HG03108 (cell line): ENCODE data around the gene ILF2.
"Not testable (repeated sequence)": the region's sequence is repeated elsewhere in the genome, so short reads cannot be mapped to it uniquely, and the experiment has no call there.

Experiments used
- ATAC-seq: cut with Tn5 transposase; IDR thresholded peaks from one replicate; pipeline ENCODE4 v1.9.1; 2021; ENCODE audit warnings: moderate library complexity; ENCODE audit not compliant: unreplicated experiment

ILF2 gene

DNA sequence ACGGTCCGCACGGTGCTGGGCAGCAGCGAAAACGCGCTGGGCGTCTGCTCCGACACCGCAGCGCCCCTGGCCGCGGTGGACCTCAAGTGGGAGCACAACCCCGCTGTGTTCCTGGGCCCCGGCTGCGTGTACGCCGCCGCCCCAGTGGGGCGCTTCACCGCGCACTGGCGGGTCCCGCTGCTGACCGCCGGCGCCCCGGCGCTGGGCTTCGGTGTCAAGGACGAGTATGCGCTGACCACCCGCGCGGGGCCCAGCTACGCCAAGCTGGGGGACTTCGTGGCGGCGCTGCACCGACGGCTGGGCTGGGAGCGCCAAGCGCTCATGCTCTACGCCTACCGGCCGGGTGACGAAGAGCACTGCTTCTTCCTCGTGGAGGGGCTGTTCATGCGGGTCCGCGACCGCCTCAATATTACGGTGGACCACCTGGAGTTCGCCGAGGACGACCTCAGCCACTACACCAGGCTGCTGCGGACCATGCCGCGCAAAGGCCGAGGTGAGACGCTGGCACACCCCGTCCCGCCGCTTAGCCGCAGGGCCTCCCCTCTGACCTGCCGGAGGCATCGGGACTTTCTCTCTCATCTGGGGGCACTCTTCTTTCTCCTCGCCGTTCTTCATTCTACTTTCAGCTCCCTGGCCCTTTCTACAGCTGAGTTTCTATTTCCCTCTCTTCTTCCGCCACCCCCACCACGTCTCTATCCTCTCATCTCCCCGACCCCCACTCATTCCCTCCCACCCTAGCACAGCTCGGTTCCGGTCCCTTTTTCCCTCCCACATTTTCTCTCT lies 8.7 kb upstream of the ILF2 start:
- no peak for ATAC-seq

DNA sequence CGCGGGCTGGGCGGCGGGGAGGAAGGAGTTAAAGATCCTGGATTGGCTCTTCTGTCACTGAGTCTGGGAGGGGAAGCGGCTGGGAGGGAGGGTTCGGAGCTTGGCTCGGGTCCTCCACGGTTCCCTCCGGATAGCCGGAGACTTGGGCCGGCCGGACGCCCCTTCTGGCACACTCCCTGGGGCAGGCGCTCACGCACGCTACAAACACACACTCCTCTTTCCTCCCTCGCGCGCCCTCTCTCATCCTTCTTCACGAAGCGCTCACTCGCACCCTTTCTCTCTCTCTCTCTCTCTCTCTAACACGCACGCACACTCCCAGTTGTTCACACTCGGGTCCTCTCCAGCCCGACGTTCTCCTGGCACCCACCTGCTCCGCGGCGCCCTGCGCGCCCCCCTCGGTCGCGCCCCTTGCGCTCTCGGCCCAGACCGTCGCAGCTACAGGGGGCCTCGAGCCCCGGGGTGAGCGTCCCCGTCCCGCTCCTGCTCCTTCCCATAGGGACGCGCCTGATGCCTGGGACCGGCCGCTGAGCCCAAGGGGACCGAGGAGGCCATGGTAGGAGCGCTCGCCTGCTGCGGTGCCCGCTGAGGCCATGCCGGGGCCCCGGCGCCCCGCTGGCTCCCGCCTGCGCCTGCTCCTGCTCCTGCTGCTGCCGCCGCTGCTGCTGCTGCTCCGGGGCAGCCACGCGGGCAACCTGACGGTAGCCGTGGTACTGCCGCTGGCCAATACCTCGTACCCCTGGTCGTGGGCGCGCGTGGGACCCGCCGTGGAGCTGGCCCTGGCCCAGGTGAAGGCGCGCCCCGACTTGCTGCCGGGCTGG lies 7.9 kb upstream of the ILF2 start, which contains the start of gene NPR1:
Gene NPR1 (plus strand): TSS at position 170 of the 818 bp plus-strand sequence. CDS start 421 bp downstream, at position 591.
- no peak for ATAC-seq

GRCh38 chr1:153677718-153678518 lies 7.1 kb upstream of the ILF2 start:
- ATAC-seq, result no peak

GRCh38 chr1:153673511-153673910 lies 2.7 kb upstream of the ILF2 start:
- ATAC-seq, result no peak

- ATAC-seq, result not testable (repeated sequence)
Observed at GRCh38 chr1:153671628-153672353, 998 bp upstream of the ILF2 start.

DNA sequence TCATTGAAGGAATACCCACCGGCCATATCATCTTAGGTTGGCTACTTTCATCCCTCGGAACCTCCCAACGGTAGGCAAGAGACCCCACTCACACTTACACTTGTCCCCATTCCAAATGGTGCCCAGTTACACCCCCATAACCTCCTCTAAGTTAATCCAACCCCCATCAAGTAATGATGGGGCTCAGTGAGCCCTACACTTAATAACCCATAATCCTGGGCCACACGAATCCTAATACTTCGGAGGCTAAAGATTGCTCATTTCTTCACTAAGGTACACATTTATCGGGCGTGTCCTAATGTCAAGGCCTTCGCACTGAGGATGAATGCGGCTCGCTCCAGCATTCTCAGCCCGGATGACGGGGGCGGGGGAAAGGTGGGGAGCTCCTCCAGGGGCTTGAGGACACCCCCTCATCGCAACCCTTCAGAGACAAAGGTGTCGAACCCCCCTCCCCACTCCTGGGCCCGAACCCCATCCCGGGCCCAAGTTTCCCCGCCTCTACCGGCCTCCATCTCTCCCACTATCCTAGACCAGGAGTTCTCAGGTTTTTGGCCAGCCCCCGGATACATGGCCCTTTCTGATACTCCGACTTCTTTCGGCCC lies 435 bp downstream of the ILF2 start:
- no peak for ATAC-seq

DNA sequence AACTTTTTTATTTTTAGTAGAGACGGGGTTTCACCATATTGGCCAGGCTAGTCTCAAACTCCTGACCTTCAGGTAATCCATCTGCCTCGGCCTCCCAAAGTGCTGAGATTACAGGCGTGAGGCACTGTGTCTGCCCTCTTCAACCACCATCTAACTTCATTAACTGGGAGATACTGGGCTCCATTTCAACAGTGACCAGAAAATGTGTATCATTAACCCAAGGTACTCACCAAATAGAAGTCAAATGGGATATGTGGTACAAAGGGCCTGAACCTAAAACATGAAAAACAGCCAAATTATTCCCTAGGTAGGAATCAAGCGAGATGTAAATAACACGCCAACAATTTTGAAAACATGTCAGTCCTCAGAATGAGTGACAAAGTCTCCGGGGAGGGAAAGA lies 1.2 kb downstream of the ILF2 start:
- no peak for ATAC-seq

DNA sequence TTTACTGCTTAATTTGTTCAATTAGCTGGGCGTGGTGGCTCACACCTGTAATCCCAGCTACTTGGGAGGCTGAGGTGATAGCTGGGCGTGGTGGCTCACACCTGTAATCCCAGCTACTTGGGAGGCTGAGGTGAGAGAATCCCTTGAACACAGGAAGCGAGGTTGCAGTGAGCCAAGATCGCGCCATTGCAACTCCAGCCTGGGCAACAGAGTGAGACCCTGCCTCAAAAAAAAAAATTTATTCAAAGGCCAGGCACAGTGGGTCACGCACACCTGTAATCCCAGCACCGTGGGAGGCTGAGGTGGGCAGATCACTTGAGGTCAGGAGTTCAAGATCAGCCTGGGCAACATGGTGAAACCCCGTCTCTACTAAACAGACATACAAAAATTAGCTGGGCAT lies 2.1 kb downstream of the ILF2 start:
- ATAC-seq, result not testable (repeated sequence)

DNA sequence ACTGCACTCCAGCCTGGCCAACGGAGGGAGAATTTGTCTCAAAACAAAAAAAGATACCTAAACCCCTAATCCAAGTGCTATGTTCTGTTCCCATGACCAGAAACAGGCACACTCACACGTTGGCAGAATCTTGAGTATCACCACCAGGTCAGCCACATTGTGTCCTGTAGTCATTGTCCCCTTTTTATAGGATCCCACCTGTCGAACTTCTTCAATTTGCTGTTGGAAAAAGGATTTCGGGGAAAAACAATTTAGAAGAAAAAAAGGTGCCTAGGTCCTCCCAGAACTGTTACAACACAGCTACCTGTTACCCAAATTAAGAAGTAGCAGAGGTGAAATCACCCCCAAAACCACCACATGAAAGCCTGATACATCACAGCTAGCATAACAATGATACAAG lies 3.4 kb downstream of the ILF2 start:
- ATAC-seq, result no peak

GRCh38 chr1:153663211-153663610 lies 7.6 kb downstream of the ILF2 start:
- no peak for ATAC-seq

- ATAC-seq, result no peak
Observed at GRCh38 chr1:153662269-153662668, 8.5 kb downstream of the ILF2 start.

- no peak for ATAC-seq
Observed at GRCh38 chr1:153661111-153661708, 9.6 kb downstream of the ILF2 start.

- no peak for ATAC-seq
Observed at GRCh38 chr1:153659656-153660055, 11.1 kb downstream of the ILF2 start.

DNA sequence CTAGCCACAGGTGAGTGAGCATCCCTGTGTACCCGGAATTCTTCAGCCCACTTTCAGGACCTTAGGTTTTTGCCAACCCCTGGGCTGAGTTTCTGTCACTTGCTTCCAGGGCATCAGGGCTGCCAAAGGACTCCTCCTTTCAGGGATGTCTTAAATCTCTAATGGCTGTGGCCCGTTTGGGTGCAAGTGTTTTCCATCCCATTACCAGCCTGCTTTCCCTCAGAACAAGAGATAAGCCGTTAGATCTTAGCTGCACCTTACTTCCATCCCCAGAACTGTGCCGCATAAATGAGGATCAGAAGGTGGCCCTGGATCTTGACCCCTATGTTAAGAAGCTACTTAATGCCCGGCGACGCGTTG lies 11.6 kb downstream of the ILF2 start:
- no peak for ATAC-seq

DNA sequence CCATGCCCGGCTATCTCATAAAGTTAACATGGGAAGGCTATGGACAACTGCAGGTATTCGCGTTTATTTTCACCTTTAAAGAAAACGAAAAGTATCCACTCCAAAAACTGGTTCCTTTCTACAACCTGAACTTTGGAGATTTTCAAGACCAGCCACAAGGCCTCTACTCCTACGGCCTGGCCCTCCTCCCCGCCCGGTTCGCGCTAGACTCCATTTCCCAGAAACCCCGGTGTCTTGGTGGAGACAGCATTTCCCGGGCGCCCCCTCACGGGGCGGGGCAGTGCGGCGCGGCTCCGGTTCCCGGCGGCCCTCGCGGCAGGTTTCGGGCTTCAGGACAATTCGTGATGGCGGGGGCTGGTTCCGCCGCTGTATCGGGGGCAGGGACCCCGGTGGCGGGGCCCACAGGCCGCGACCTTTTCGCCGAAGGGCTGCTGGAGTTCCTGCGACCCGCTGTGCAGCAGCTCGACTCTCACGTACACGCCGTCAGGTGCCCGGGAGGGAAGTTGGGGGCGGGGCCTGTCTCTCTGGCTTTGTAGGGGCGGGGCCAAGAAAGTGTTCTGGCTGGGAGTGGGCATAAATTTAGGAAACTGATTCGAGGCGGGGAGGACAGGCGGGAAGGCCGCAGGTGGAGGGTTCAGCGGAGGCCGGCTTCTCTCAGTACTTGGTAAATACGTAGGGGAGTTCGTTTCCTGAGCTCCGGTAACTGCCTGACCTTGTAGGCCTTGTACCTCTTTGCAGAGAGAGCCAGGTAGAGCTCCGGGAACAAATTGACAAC lies 12.2 kb downstream of the ILF2 start, which contains the start of gene SNAPIN:
Gene SNAPIN (plus strand): TSS at position 304 of the 775 bp plus-strand sequence. CDS start 41 bp downstream, at position 345.
- peak; percentile 77 for ATAC-seq

DNA sequence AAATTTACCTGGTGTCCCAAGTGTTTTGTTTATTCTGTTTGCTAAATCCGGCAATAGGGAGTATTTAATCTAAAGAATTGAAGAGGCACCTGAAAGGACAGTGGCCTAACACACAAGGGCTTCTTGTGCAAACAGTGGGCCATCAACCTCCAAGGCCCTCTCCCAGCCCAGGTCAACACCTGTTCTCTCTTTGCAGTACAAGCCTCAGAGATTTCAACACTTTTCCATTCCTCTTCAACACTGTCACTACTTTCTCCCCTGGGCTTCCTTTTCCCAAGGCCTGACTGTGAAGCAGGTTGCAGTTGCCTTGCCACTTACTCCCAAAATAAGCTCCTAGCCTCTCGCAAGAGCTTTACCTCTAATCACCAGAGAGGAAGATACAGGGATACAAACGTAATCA lies 15.5 kb downstream of the ILF2 start:
- ATAC-seq, result no peak

GRCh38 chr1:153652805-153653500 lies 17.8 kb downstream of the ILF2 start:
- ATAC-seq, result no peak

GRCh38 chr1:153651771-153652170 lies 19.0 kb downstream of the ILF2 start:
- no peak for ATAC-seq
